Mucosa of descending colon (tissue), 3 donors: Measurements from ENCODE around the gene NRARP. TPM values are rescaled to one million over a fixed set of nuclear protein-coding genes. Genes with fewer than 3 reads are reported as not detected.
A peak's percentile ranks its signal among the peaks of the same experiment; 100 is the strongest.

Source experiments
- ATAC-seq: fragments of 200-7000 bp; cut with Tn5 transposase; one replicate; pipeline ENCODE4 v1.9.1; 2020; ENCODE audit warnings: mild to moderate bottlenecking, moderate library complexity
- DNase-seq, 3 donors: peaks; one replicate each; pipeline ENCODE4 v3.0.0-alpha.2; 2020
- H3K36me3 ChIP-seq: fragments of 200-600 bp; one replicate; pipeline ENCODE4 v1.8.0; 2021; ENCODE audit warnings: low read depth, mild to moderate bottlenecking
- H3K4me1 ChIP-seq: fragments of 200-600 bp; one replicate; pipeline ENCODE4 v1.8.0; 2021; ENCODE audit warnings: low read depth, mild to moderate bottlenecking
- H3K4me3 ChIP-seq: fragments of 200-600 bp; one replicate; pipeline ENCODE4 v1.8.0; 2021; ENCODE audit warnings: mild to moderate bottlenecking
- H3K9me3 ChIP-seq: fragments of 200-600 bp; one replicate; pipeline ENCODE4 v1.8.0; 2021; ENCODE audit warnings: mild to moderate bottlenecking
- CTCF ChIP-seq: fragments of 200-600 bp; IDR thresholded peaks from one replicate; pipeline ENCODE4 v1.8.0; 2022; ENCODE audit warnings: antibody characterized with exemption, mild to moderate bottlenecking
- intact Hi-C, 2 donors: fragments of 100-400 bp; cut with DNase I in 1 of 2; cut with micrococcal nuclease in 1 of 2; formaldehyde crosslinking; loops; one replicate each; pipeline versions ENCODE4 v1.11.0 to v1.11.1; 2022; cut with DNase I, micrococcal nuclease
- total RNA-seq, 3 donors: library from RNA; stranded (reverse); fragmentation: NEBNext Ultra II Directional in 2 of 3; extraction: Animal tissue kit (Norgen Biotek cat#: 25700) in 2 of 3; gene quantifications; one replicate each; pipeline versions ENCODE4 v1.2.1 to v1.2.4, GENCODE V29; 2021 to 2023
- donor health status: DM: no; HTN: no; CAD: no; lungs with moderate emphysema.
- donor health status: DM: no; HTN: no; CAD: no.
- donor health status: DM: no; HTN: yes; CAD: no.

NRARP gene
- total RNA-seq, 3 donors from 2014 or later: 61.4 to 171 (median 146) TPM

- no peaks in the 10 kb centered on the region for H3K9me3 ChIP-seq
- intact Hi-C loops: no loop called here
- DNase-seq: peak; percentile 80 to 83 (median 80)
- peak; percentile 61 for ATAC-seq
- no peak for TF ChIP-seq CTCF
- H3K4me3 ChIP-seq: no peak overlapping the region
- no peaks in the 10 kb centered on the region for H3K36me3 ChIP-seq
- peaks cover 53% of the 10 kb centered on the region for H3K4me1 ChIP-seq
Measured at GRCh38 chr9:137310189-137311052, 8.3 kb upstream of the NRARP start.

GRCh38 chr9:137309368-137310188, 7.5 kb upstream of the NRARP start:
- Histone ChIP-seq H3K9me3 (no peaks in the 10 kb centered on the region), H3K36me3 (no peaks in the 10 kb centered on the region), H3K4me3 (no peak overlapping the region), H3K4me1 (peaks cover 58% of the 10 kb centered on the region)
- no peak for ATAC-seq
- DNase-seq: peak in 2 of 3 donors; percentile 35 to 48
- TF ChIP-seq CTCF: no peak
- intact Hi-C loops: no loop called here

GRCh38 chr9:137308057-137308619, 6.1 kb upstream of the NRARP start:
- Histone ChIP-seq H3K36me3 (no peaks in the 10 kb centered on the region), H3K9me3 (no peaks in the 10 kb centered on the region), H3K4me3 (no peak overlapping the region), H3K4me1 (peaks cover 72% of the 10 kb centered on the region)
- intact Hi-C loops: no loop called here
- no peak for ATAC-seq
- peak in 2 of 3 donors; percentile 53 to 57 for DNase-seq
- TF ChIP-seq CTCF: no peak

GRCh38 chr9:137307255-137308056, 5.4 kb upstream of the NRARP start:
- no peak overlapping the region for H3K4me3 ChIP-seq
- TF ChIP-seq CTCF: no peak
- H3K4me1 ChIP-seq: peaks cover 76% of the 10 kb centered on the region
- no peaks in the 10 kb centered on the region for H3K9me3 ChIP-seq
- DNase-seq (peak; percentile 76 to 87 (median 83)), ATAC-seq (peak; percentile 10)
- H3K36me3 ChIP-seq: no peaks in the 10 kb centered on the region
- intact Hi-C loops: no loop called here

GRCh38 chr9:137306850-137307254, 4.8 kb upstream of the NRARP start:
- Histone ChIP-seq H3K9me3 (no peaks in the 10 kb centered on the region), H3K36me3 (no peaks in the 10 kb centered on the region), H3K4me1 (peaks cover 70% of the 10 kb centered on the region), H3K4me3 (no peak overlapping the region)
- intact Hi-C loops: no loop called here
- DNase-seq (peak in 2 of 3 donors; percentile 58 to 64), ATAC-seq (no peak)
- TF ChIP-seq CTCF: no peak
